ENCODE measurements around the gene FREM1.

DNA sequence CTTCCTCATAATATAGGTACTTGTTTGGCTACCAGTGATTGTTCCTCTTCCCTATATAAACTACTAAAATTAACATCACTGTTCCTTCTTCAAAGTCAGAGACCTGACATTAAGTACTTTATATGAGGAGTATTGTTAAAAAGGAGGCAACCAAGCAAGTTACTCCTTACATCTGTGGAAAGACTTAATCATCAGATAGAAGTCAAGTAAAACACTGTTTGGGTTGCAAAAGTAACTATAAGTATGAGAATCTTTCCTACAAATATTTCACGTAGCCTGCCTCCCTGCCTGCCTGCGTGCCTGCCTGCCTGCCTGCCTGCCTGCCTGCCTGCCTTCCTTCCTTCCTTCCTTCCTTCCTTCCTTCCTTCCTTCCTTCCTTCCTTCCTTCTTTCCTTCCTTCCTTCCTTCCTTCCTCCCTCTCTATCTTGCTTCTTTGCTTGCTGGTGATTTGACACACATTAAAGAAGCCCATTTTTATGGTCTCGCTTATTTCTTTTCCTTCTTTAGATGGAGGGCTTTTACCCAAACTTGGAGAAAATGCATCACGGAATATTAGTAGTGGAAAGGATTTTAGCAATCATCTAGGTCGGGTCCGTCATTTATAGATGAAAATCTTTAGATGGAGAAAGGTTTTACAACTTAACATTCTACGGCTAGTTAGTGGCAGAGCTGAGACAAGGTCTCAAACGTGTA, 190.9 kb downstream of the FREM1 start:
- TF ChIP-seq CTCF (IDR thresholded peaks at IDR 0.05), result no peak
- TF ChIP-seq POLR2A (IDR thresholded peaks at IDR 0.05), result no peak
